HUDEP-2 (cell line): Measurements from ENCODE around the gene CCSER1.
"Not testable (repeated sequence)": the region's sequence is repeated elsewhere in the genome, so short reads cannot be mapped to it uniquely, and the experiment has no call there.

ENCODE experiments used
- DNase-seq, 76 experiments: peaks; one replicate each; lab custom pipeline; 2025; ENCODE audit not compliant: unreplicated experiment in 76 of 76; lab: John Stamatoyannopoulos, UW

Gene CCSER1

GRCh38 chr4:90995996-90996395 is 868.8 kb downstream of the CCSER1 start:
- DNase-seq: no peak

DNA sequence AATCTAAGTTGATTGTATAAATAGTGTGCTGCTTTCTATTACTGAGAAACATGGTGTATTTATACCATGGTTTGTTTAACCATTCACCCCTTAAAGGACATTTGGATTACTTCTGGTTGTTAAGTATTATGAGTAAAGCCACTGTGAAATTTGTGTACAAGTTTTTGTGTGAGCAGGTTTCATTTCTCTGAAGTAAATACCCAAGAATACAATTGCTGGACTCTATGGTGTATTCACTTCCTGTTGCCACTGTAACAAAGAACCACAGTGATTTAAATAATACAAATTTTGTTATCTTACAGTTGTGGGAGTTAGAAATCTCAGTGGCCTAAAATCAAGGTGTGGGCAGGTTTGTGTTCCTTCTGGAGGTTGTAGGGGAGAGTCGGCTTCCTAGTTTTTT is 869.6 kb downstream of the CCSER1 start:
- no peak for DNase-seq

- DNase-seq: no peak
These were observed 888.7 kb downstream of the CCSER1 start for GRCh38 chr4:91015861-91016260.

GRCh38 chr4:91019513-91019912 is 892.3 kb downstream of the CCSER1 start:
- DNase-seq: no peak

- DNase-seq: no peak
These were observed 898.3 kb downstream of the CCSER1 start for GRCh38 chr4:91025241-91026148.

DNA sequence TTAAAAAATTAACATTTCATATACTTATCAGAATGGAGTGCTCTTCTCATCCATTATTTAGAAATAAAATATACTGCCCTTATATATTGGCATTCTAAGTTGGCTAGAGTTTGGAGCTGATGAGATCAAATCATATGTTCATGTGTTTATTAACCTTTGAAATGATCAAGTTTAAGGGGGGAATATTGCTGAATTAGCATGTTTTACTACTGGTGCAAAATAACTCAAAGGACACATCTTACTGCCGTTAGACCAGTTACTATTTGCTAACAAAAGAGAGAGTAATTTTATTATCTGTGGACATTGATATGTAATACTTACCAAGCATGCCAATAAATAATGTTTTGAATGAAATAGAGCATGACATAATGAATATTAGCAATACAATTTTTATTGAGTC is 901.0 kb downstream of the CCSER1 start:
- DNase-seq: no peak

DNA sequence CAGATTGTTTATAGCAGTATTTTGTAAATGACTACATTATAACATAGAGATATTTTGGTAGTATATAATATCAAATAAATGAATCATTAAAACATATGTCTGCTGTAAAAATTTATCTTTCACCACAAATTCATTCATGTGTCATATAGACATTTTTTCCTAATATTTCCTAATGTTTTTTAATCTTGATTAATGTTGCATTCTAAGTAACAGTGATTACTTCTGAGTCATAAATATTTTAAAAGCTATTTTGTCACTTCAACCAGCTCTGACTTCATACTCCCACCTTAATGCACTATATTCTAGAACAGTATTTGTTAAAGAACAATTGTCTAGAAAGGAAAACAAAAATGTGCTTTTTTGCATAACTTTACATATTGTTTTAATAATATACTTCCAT is 904.6 kb downstream of the CCSER1 start:
- no peak for DNase-seq

DNA sequence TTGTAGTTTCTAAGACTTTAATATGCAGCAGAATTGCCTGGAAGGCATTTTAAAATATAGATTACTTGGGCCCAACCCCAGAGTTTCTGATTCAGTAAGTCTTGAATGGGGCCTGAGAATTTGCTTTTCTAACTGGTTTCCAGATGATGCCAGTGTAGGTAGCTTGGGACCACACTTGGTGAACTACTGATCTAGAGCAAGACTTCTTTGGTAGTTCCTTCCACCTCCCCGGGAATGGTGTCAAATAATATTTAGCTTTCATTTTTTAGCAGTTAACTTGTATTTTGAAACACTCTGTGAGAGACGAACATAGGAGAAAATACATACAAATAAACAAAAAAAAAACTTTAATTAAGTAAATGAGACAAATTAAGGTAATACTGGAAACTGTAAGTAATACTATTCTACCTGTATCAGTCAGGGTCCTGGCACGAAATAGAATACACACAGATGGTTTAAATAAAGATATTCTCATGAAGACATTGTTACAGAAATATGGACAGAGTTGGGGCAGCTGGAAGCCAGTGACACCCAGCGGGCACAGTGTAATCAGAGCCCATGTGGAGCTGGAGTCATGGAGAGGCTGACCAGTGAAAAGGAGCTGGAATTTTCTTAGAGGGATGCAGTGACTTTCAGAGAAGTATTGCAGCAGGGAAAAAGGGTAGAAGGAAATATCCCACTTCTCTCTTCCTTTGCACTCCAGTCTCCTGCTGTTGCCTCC is 905.7 kb downstream of the CCSER1 start:
- no peak for DNase-seq

GRCh38 chr4:91035276-91035675 is 908.1 kb downstream of the CCSER1 start:
- no peak for DNase-seq

- no peak for DNase-seq
These were observed 910.8 kb downstream of the CCSER1 start for GRCh38 chr4:91037951-91038350.

DNA sequence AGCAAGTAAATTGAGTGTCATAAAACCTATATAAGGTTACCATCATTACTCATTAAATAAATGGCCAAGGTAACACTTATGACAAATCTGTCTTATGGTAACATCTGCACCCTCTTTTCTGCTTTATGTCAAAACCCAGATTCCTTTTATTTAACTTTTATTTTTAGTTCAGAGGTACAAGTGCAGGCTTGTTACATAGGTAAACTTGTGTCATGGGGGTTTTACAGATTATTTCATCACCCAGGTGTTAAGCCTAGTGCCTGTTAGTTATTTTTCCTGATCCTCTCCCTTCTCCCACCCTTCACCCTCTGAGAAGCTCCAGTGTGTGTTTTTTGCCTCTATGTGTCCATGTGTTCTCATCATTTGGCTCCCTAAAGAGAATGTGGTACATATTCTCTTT is 930.7 kb downstream of the CCSER1 start:
- no peak for DNase-seq

DNA sequence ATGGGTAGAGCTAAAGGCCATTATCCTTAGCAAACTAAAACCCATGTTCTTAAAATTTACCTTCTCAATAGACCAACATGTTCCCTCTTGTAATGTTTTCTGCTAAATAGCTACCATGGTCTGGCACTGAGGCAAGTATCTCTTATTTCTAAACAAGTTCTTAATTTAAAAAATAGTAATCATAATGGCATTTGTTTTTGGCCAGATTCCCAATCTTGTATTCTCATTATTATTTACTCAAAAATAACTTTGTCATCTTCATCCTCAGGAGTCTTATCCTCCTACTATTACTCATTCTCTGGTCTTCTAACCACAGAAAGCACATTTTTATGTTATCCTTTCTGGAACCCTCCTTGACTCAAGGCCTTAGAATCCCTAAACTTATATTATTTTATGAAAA is 931.2 kb downstream of the CCSER1 start:
- no peak for DNase-seq

GRCh38 chr4:91064157-91064853 is 937.1 kb downstream of the CCSER1 start:
- peak in 8 of 76 experiments; percentile 1 to 64 (median 20) for DNase-seq

GRCh38 chr4:91065117-91065516 is 937.9 kb downstream of the CCSER1 start:
- no peak for DNase-seq

- DNase-seq: no peak
These were observed 943.5 kb downstream of the CCSER1 start for GRCh38 chr4:91070736-91071135.

DNA sequence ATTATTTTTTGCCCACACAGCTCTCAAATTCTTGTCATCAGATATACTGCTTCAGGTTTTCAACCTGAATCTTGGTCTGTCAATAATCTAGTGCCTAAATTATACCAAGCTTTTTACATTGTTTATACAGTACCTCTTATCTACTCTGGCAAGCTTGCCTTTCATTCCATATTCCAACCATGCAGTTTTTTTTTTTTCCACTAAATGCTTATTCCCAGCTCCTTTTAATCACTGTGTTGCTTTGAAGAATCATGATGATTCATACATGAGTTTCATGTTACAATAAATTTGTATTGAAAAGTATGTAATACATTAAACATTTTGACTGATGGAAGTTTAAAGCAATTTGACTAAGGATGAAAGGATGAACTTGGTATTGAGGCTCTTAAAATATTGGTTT is 949.0 kb downstream of the CCSER1 start:
- no peak for DNase-seq

- DNase-seq: no peak
These were observed 958.8 kb downstream of the CCSER1 start for GRCh38 chr4:91085961-91086360.

GRCh38 chr4:91087743-91088142 is 960.5 kb downstream of the CCSER1 start:
- DNase-seq: no peak

GRCh38 chr4:91089178-91089577 is 962.0 kb downstream of the CCSER1 start:
- no peak for DNase-seq

- no peak for DNase-seq
These were observed 965.3 kb downstream of the CCSER1 start for GRCh38 chr4:91092398-91092980.

DNA sequence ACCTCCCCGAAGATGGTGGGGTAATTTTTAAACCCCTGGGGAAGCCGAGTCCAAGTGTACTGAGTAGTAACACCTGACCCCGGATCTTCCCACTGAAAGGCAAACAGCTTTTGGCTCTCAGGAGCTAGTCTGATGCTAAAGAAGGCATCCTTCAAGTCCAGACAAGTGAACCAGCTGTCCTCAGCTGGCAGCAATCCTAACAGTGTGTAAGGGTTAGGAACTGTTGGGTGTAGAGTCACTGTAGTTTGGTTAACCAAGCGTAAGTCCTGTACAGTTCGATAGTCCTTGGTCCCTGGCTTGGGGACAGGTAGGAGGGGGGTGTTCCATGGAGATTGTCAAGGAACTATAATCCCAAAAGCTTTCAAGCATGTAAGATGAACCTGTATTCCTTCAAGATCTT is 967.0 kb downstream of the CCSER1 start:
- DNase-seq: not testable (repeated sequence)
